GM12891 (cell line): ENCODE measurements around the gene SHISA9.

ENCODE experiments used
- DNase-seq: peaks from one replicate; pipeline ENCODE4 v3.0.0; 2011; ENCODE audit warnings: low spot score; ENCODE audit not compliant: insufficient read length
- FAIRE-seq: peaks from 2 replicates; lab custom pipeline; 2011; peaks lifted over from hg19 to GRCh38; lab: Jason Lieb, UNC
- PAX5 ChIP-seq: IDR thresholded peaks from 2 replicates; pipeline ENCODE4 v1.6.1; 2011; ENCODE audit warnings: low read length, moderate library complexity, mild to moderate bottlenecking; ENCODE audit not compliant: insufficient read depth, severe bottlenecking
- POLR2A ChIP-seq: IDR thresholded peaks from 2 replicates; pipeline ENCODE4 v1.6.1; 2011; ENCODE audit warnings: low read depth, low read length, control low read depth
- POLR2AphosphoS5 ChIP-seq: IDR thresholded peaks from 2 replicates; pipeline ENCODE4 v1.6.1; 2011; ENCODE audit warnings: low read depth, low read length, control low read depth
- POU2F2 ChIP-seq: IDR thresholded peaks from 2 replicates; pipeline ENCODE4 v1.6.1; 2011; ENCODE audit warnings: low read depth, mild to moderate bottlenecking, control low read depth, low read length, moderate library complexity
- SPI1 ChIP-seq: IDR thresholded peaks from 2 replicates; pipeline ENCODE4 v1.6.1; 2011; ENCODE audit warnings: low read depth, low read length, control low read depth
- TAF1 ChIP-seq: IDR thresholded peaks from 2 replicates; pipeline ENCODE4 v1.6.1; 2011; ENCODE audit warnings: low read depth, low read length, control low read depth

SHISA9 gene

GRCh38 chr16:13005721-13006247 lies 104.4 kb downstream of the SHISA9 start:
- no peak for FAIRE-seq
- TF ChIP-seq POLR2A (no peak), SPI1 (no peak), POU2F2 (no peak), TAF1 (no peak), PAX5 (no peak), POLR2AphosphoS5 (no peak)

DNA sequence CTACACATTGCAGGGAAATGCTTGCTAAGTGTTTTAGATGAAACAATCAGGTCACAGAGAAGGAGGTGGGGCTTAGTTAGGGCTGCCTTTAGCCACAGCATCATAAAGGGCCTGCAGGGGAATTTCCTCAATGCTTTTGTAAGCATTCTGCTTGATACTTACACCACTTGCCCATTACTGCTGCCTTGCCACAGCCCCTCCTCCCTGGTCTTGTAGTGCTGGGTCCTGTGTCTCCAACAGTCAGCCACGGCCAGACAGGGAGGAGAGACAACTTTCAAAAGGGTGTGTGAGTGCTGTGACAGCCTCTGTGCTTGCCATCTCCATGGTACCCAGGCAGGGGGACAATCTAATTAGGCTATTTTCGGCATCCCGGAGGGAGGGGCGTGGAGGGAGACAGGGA lies 111.2 kb downstream of the SHISA9 start:
- TF ChIP-seq POU2F2, result no peak
- no peak for TF ChIP-seq SPI1
- TF ChIP-seq POLR2A, result no peak
- TF ChIP-seq PAX5, result no peak
- TF ChIP-seq TAF1, result no peak
- FAIRE-seq (no peak), DNase-seq (no peak)

More at GRCh38 chr16:13005721-13006247, 104.4 kb downstream of the SHISA9 start:
- DNase-seq, result no peak

- no peak for TF ChIP-seq POLR2AphosphoS5
- no peak for TF ChIP-seq POU2F2
- no peak for TF ChIP-seq PAX5
- TF ChIP-seq TAF1, result no peak
- TF ChIP-seq POLR2A, result no peak
- no peak for TF ChIP-seq SPI1
- FAIRE-seq, result no peak
- no peak for DNase-seq
Measured at GRCh38 chr16:13013043-13013442, 111.6 kb downstream of the SHISA9 start.

DNA sequence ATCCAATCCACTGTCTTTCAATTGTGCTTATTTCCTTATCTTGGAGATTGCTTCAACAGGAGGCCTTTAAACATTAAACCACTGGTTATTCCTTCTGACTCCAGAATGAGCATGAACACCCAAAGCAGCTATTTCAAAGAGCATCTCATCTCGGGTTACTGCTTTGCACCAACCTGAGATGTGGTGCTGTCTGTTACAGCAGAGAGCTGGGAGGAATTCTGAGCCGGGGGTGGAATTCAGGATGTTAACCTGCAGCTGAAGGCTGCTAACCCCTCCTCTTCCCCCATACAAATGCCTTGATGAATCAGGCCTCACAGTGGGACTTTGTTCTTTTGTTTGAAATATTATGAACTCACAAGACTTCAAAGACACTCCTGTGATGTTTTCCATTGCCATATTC lies 113.1 kb downstream of the SHISA9 start:
- DNase-seq (no peak), FAIRE-seq (no peak)
- TF ChIP-seq POU2F2 (no peak), SPI1 (no peak), POLR2AphosphoS5 (no peak), POLR2A (no peak), PAX5 (no peak), TAF1 (no peak)

GRCh38 chr16:13018026-13018425 lies 116.6 kb downstream of the SHISA9 start:
- TF ChIP-seq POLR2AphosphoS5, result no peak
- no peak for TF ChIP-seq PAX5
- TF ChIP-seq POLR2A, result no peak
- no peak for TF ChIP-seq SPI1
- no peak for TF ChIP-seq TAF1
- no peak for TF ChIP-seq POU2F2
- FAIRE-seq (no peak), DNase-seq (no peak)

DNA sequence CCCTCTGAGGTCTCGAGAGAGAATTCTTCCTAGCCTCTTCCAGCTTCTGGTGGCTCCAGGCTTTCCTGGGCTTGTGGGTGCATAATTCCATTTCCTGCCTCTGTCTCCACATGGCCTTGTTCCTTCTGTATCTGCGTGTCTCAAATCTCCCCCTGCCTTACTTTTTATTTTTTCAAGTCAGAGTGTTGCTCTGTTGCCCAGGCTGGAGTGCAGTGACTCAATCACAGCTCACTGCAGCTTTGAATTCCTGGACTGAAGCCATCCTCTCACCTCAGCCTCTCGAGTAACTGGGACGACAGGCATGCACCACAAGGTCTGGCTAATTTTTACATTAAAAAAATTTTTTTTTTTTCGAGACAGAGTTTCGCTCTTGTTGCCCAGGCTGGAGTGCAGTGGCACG lies 120.6 kb downstream of the SHISA9 start:
- TF ChIP-seq POU2F2, result no peak
- no peak for TF ChIP-seq POLR2AphosphoS5
- no peak for TF ChIP-seq PAX5
- TF ChIP-seq POLR2A, result no peak
- TF ChIP-seq TAF1, result no peak
- no peak for TF ChIP-seq SPI1
- no peak for DNase-seq
- FAIRE-seq, result no peak

GRCh38 chr16:13029786-13030185 lies 128.4 kb downstream of the SHISA9 start:
- no peak for TF ChIP-seq TAF1
- TF ChIP-seq POLR2A, result no peak
- no peak for TF ChIP-seq POLR2AphosphoS5
- no peak for TF ChIP-seq SPI1
- TF ChIP-seq POU2F2, result no peak
- TF ChIP-seq PAX5, result no peak
- DNase-seq (no peak), FAIRE-seq (no peak)

GRCh38 chr16:13030769-13031168 lies 129.4 kb downstream of the SHISA9 start:
- no peak for TF ChIP-seq SPI1
- no peak for TF ChIP-seq POU2F2
- TF ChIP-seq PAX5, result no peak
- TF ChIP-seq TAF1, result no peak
- TF ChIP-seq POLR2A, result no peak
- no peak for TF ChIP-seq POLR2AphosphoS5
- FAIRE-seq, result no peak
- no peak for DNase-seq

GRCh38 chr16:13032911-13033310 lies 131.5 kb downstream of the SHISA9 start:
- FAIRE-seq, result no peak
- TF ChIP-seq PAX5 (no peak), TAF1 (no peak), POLR2A (no peak), SPI1 (no peak), POU2F2 (no peak), POLR2AphosphoS5 (no peak)
- no peak for DNase-seq

DNA sequence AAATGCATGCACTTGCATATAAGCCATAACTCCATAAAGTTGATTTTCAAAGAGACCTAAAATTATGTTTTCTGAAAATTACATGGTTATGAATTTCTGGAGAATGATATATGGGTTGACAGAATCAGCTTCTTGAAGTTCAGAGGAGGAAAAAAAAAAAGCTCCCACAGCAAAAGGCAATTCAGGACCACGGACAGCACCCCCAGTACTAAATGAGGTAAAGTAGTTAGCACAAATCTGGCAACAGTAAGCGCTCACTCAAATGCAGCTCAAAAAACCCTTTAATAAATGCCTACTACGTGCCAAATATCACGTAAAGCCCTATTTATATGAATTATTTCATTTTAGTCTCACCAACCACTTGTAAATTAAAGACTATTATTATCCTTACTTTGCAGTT lies 135.2 kb downstream of the SHISA9 start:
- DNase-seq (no peak), FAIRE-seq (no peak)
- no peak for TF ChIP-seq SPI1
- no peak for TF ChIP-seq PAX5
- TF ChIP-seq POLR2AphosphoS5, result no peak
- TF ChIP-seq POLR2A, result no peak
- no peak for TF ChIP-seq TAF1
- TF ChIP-seq POU2F2, result no peak
